Liver (tissue), 9 donors: ENCODE data around the gene DLEC1. TPM values are rescaled to one million over a fixed set of nuclear protein-coding genes. Genes with fewer than 3 reads are reported as not detected.
"Not testable (repeated sequence)": the region's sequence is repeated elsewhere in the genome, so short reads cannot be mapped to it uniquely, and the experiment has no call there.

ENCODE experiments used
- DNase-seq: peaks from one replicate; pipeline ENCODE4 v3.0.0-alpha.2; 2017; ENCODE audit warnings: low spot score
- H3K27ac ChIP-seq, 2 donors: one replicate each; pipeline ENCODE4 v1.7.0; 2013; ENCODE audit warnings: inconsistent platforms in 2 of 2, low read length in 2 of 2, control low read depth in 1 of 2, low read depth in 1 of 2, mild to moderate bottlenecking in 1 of 2
- H3K27me3 ChIP-seq, 4 donors: one replicate each; pipeline versions ENCODE4 v1.6.1 to v1.7.0; 2013; ENCODE audit warnings: low read length in 3 of 4, inconsistent platforms in 1 of 4, mild to moderate bottlenecking in 1 of 4, moderate library complexity in 1 of 4; ENCODE audit not compliant: control insufficient read depth in 4 of 4, insufficient read depth in 4 of 4
- H3K36me3 ChIP-seq, 4 donors: one replicate each; pipeline versions ENCODE4 v1.6.1 to v1.7.0; 2013; ENCODE audit warnings: low read length in 3 of 4, mild to moderate bottlenecking in 3 of 4, low read depth in 1 of 4, moderate library complexity in 1 of 4; ENCODE audit not compliant: control insufficient read depth in 4 of 4, insufficient read depth in 3 of 4
- H3K4me1 ChIP-seq, 4 donors: one replicate each; pipeline versions ENCODE4 v1.6.1 to v1.7.0; 2013; ENCODE audit warnings: low read length in 3 of 4, mild to moderate bottlenecking in 3 of 4, moderate library complexity in 1 of 4; ENCODE audit not compliant: control insufficient read depth in 4 of 4, insufficient read depth in 4 of 4
- H3K4me3 ChIP-seq, 3 donors: one replicate each; pipeline versions ENCODE4 v1.6.1 to v1.7.0; 2013; ENCODE audit warnings: low read length in 3 of 3, control low read depth in 1 of 3, low read depth in 1 of 3, mild to moderate bottlenecking in 1 of 3
- H3K9ac ChIP-seq, 2 donors: one replicate each; pipeline ENCODE4 v1.7.0; 2013; ENCODE audit warnings: low read length in 2 of 2, mild to moderate bottlenecking in 2 of 2, moderate library complexity in 2 of 2, control low read depth in 1 of 2, low read depth in 1 of 2
- H3K9me3 ChIP-seq, 4 donors: one replicate each; pipeline versions ENCODE4 v1.6.1 to v1.7.0; 2013; ENCODE audit warnings: low read length in 3 of 4; ENCODE audit not compliant: control insufficient read depth in 4 of 4
- ATF3 ChIP-seq: IDR thresholded peaks from 2 replicates; pipeline ENCODE4 v1.6.1; 2016; ENCODE audit warnings: antibody characterized with exemption
- FOXA1 ChIP-seq: IDR thresholded peaks from 2 replicates; pipeline ENCODE4 v1.6.1; 2016; ENCODE audit warnings: antibody characterized with exemption
- JUND ChIP-seq, 2 donors: IDR thresholded peaks; 2 replicates each; pipeline ENCODE4 v1.6.1; 2016; ENCODE audit warnings: antibody characterized with exemption in 2 of 2
- MAX ChIP-seq: IDR thresholded peaks from 2 replicates; pipeline ENCODE4 v1.6.1; 2016; ENCODE audit warnings: antibody characterized with exemption
- REST ChIP-seq: IDR thresholded peaks from 2 replicates; pipeline ENCODE4 v1.6.1; 2016; ENCODE audit warnings: antibody characterized with exemption, mild to moderate bottlenecking
- RXRA ChIP-seq, 2 donors: IDR thresholded peaks; 2 replicates each; pipeline ENCODE4 v1.6.1; 2017 to 2018; ENCODE audit warnings: antibody characterized with exemption in 2 of 2, mild to moderate bottlenecking in 1 of 2
- SP1 ChIP-seq: IDR thresholded peaks from 2 replicates; pipeline ENCODE4 v1.6.1; 2018; ENCODE audit warnings: antibody characterized with exemption, mild to moderate bottlenecking
- ZBTB33 ChIP-seq: IDR thresholded peaks from 2 replicates; pipeline ENCODE4 v1.6.1; 2016; ENCODE audit warnings: antibody characterized with exemption
- WGBS: extraction: QIAGEN DNeasy Blood & Tissue Kit; methylation state at CpG from one replicate; pipeline ENCODE4 v1.1.7; 2013; 5-methylcytosine and 5-hydroxymethylcytosine counted together
- polyA plus RNA-seq, 2 donors: library from polyadenylated mRNA; stranded (reverse) in 1 of 2; unstranded in 1 of 2; fragments of 200-250 nt in 1 of 2; fragments of >200 nt in 1 of 2; fragmentation: Nextera tagmentation in 1 of 2; extraction: Ambion mirVana in 1 of 2; gene quantifications; one replicate each; pipeline versions ENCODE4 v1.2.1 to v1.2.3, GENCODE V29; 2013 to 2015
- total RNA-seq, 2 donors: library from RNA; depleted of rRNA; stranded (reverse); fragments of >200 nt; gene quantifications; one replicate each; pipeline ENCODE4 v1.2.3, GENCODE V29; 2014
- TF ChIP-seq, protein P1 (sequence below): fragments of 150-350 bp; IDR thresholded peaks from 2 replicates; pipeline ENCODE4 v1.5.1; 2017; ENCODE audit warnings: improper control_type of control experiment, low read depth, low read length; ENCODE audit not compliant: missing input control
- donor health status: healthy.
- donor health status: healthy.
- donor health status: healthy.
- donor health status: healthy.
- donor health status: healthy.

DLEC1 gene
- total and polyA plus RNA-seq, 4 donors = 0.09 to 0.63 (median 0.30) TPM

GRCh38 chr3:38032328-38032865 is 6.6 kb upstream of the DLEC1 start:
- no peak for DNase-seq

GRCh38 chr3:38033586-38033985 is 5.4 kb upstream of the DLEC1 start:
- not testable (repeated sequence) for H3K9me3 ChIP-seq, H3K9ac ChIP-seq, DNase-seq, H3K27me3 ChIP-seq, H3K36me3 ChIP-seq, H3K4me1 ChIP-seq, H3K27ac ChIP-seq, H3K4me3 ChIP-seq
- WGBS = 84% methylated on average over 7 of the region's 7 CpGs

More at GRCh38 chr3:38032328-38032865, 6.6 kb upstream of the DLEC1 start:
- Histone ChIP-seq H3K4me1 (peaks cover 0 to 9% (median 4%) of the 10 kb centered on the region in 4 donors), H3K9ac (no peak overlapping the region), H3K4me3 (no peak overlapping the region), H3K27me3 (no peaks in the 10 kb centered on the region), H3K36me3 (no peaks in the 10 kb centered on the region), H3K27ac (no peak overlapping the region), H3K9me3 (no peaks in the 10 kb centered on the region)
- no peak for TF ChIP-seq SP1
- TF ChIP-seq REST = no peak
- TF ChIP-seq RXRA (IDR thresholded peaks at IDR 0.05) = no peak
- TF ChIP-seq FOXA1 = no peak
- TF ChIP-seq ATF3 = no peak
- TF ChIP-seq JUND (IDR thresholded peaks at IDR 0.05) = no peak
- TF ChIP-seq ZBTB33 = no peak
- TF ChIP-seq, protein P1, sequence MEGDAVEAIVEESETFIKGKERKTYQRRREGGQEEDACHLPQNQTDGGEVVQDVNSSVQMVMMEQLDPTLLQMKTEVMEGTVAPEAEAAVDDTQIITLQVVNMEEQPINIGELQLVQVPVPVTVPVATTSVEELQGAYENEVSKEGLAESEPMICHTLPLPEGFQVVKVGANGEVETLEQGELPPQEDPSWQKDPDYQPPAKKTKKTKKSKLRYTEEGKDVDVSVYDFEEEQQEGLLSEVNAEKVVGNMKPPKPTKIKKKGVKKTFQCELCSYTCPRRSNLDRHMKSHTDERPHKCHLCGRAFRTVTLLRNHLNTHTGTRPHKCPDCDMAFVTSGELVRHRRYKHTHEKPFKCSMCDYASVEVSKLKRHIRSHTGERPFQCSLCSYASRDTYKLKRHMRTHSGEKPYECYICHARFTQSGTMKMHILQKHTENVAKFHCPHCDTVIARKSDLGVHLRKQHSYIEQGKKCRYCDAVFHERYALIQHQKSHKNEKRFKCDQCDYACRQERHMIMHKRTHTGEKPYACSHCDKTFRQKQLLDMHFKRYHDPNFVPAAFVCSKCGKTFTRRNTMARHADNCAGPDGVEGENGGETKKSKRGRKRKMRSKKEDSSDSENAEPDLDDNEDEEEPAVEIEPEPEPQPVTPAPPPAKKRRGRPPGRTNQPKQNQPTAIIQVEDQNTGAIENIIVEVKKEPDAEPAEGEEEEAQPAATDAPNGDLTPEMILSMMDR = no peak
- no peak for TF ChIP-seq MAX
- 91% methylated on average over 1 of the region's 1 CpG for WGBS

GRCh38 chr3:38034335-38034734 is 4.7 kb upstream of the DLEC1 start:
- peaks cover 0 to 12% (median 6%) of the 10 kb centered on the region in 4 donors for H3K4me1 ChIP-seq
- not testable (repeated sequence) for H3K9ac ChIP-seq, H3K27ac ChIP-seq, H3K36me3 ChIP-seq, H3K27me3 ChIP-seq, H3K4me3 ChIP-seq, H3K9me3 ChIP-seq, DNase-seq
- 89% methylated on average over 9 of the region's 9 CpGs for WGBS
